Endothelial cell of umbilical vein (primary cell): Measurements from ENCODE around the gene ACAT2. TPM values are rescaled to one million over a fixed set of nuclear protein-coding genes. Genes with fewer than 3 reads are reported as not detected.

Source experiments
- BruUV-seq: library from RNA; stranded (reverse); fragments of 400-500 nt; replicated peaks from 2 replicates; lab custom pipeline; 2021; lab: Mats Ljungman, UMichigan
- CTCF ChIA-PET: fragments of 300-600, 350-600 bp; sonication (Branson Sonifier 250); formaldehyde crosslinking; loops from one replicate; lab custom pipeline; 2021; ENCODE audit warnings: antibody characterized with exemption, inconsistent platforms; lab: Charles Lee
- POLR2A ChIA-PET: fragments of 300-600, 350-600 bp; sonication (Branson Sonifier 250); formaldehyde crosslinking; loops from one replicate; lab custom pipeline; 2021; ENCODE audit warnings: antibody characterized with exemption, inconsistent platforms; lab: Charles Lee
- DNase-seq: peaks from one replicate; pipeline ENCODE4 v3.0.0-alpha.2; 2011; ENCODE audit warnings: low read depth, low spot score
- FAIRE-seq: peaks from 2 replicates; lab custom pipeline; 2011; peaks lifted over from hg19 to GRCh38; lab: Jason Lieb, UNC
- H2AFZ ChIP-seq: 2 replicates; pipeline ENCODE4 v1.6.0; 2012; ENCODE audit warnings: low read depth, low read length, control low read depth, inconsistent platforms
- H3K27ac ChIP-seq: 2 replicates; pipeline ENCODE4 v1.5.1; 2011; ENCODE audit warnings: low read depth, mild to moderate bottlenecking, control low read depth, low read length, moderate library complexity; ENCODE audit not compliant: insufficient read depth
- H3K27me3 ChIP-seq, 2 experiments: 2 replicates each; pipeline versions ENCODE4 v1.6.0 to v1.6.1; 2011; ENCODE audit warnings: low read length in 2 of 2, mixed read lengths in 1 of 2; ENCODE audit not compliant: control insufficient read depth in 2 of 2, insufficient read depth in 2 of 2
- H3K36me3 ChIP-seq, 2 experiments: 2 replicates in 1 of 2; 3 replicates in 1 of 2; pipeline ENCODE4 v1.5.1; 2011; ENCODE audit warnings: low read length in 2 of 2, mild to moderate bottlenecking in 1 of 2, moderate library complexity in 1 of 2; ENCODE audit not compliant: control insufficient read depth in 2 of 2, insufficient read depth in 2 of 2; ENCODE audit errors: extremely low read depth in 1 of 2
- H3K4me1 ChIP-seq: 3 replicates; pipeline ENCODE4 v1.5.1; 2011; ENCODE audit warnings: mild to moderate bottlenecking, low read length; ENCODE audit not compliant: control insufficient read depth, insufficient read depth; ENCODE audit errors: extremely low read depth
- H3K4me2 ChIP-seq: 2 replicates; pipeline ENCODE4 v1.6.1; 2011; ENCODE audit warnings: low read length, control low read depth, mixed read lengths; ENCODE audit not compliant: insufficient read depth
- H3K4me3 ChIP-seq, 3 experiments: fragments of 200-600 bp in 1 of 3; sonication (generic), shearing (Covaris generic) in 1 of 3; replicated peaks in 1 of 3; 2 replicates each; pipeline ENCODE4 v1.5.1; 2011 to 2016; ENCODE audit warnings: control low read depth in 3 of 3, low read length in 3 of 3, mild to moderate bottlenecking in 2 of 3, inconsistent platforms in 1 of 3, low read depth in 1 of 3, moderate library complexity in 1 of 3; ENCODE audit not compliant: insufficient read depth in 1 of 3
- H3K79me2 ChIP-seq: 2 replicates; pipeline ENCODE4 v1.6.0; 2012; ENCODE audit warnings: low read length, inconsistent platforms; ENCODE audit not compliant: control insufficient read depth, insufficient read depth
- H3K9ac ChIP-seq: replicated peaks from 2 replicates; pipeline ENCODE3; 2011; ENCODE audit warnings: low read length, control low read depth; ENCODE audit not compliant: insufficient read depth; ENCODE audit errors: extremely low read depth
- H3K9me1 ChIP-seq: replicated peaks from 3 replicates; pipeline ENCODE4 v1.6.0; 2011; ENCODE audit warnings: mild to moderate bottlenecking, low read length; ENCODE audit not compliant: control insufficient read depth, insufficient read depth; ENCODE audit errors: extremely low read depth
- H3K9me3 ChIP-seq: replicated peaks from 2 replicates; pipeline ENCODE4 v1.5.1; 2012; ENCODE audit warnings: low read length, inconsistent platforms; ENCODE audit not compliant: control insufficient read depth, insufficient read depth
- H4K20me1 ChIP-seq: replicated peaks from 2 replicates; pipeline ENCODE3; 2011; ENCODE audit warnings: mild to moderate bottlenecking, low read length; ENCODE audit not compliant: control insufficient read depth, insufficient read depth; ENCODE audit errors: extremely low read depth
- CTCF ChIP-seq, 2 donors: IDR thresholded peaks; 1 replicate in 1 of 2; 2 replicates in 1 of 2; pipeline ENCODE4 v1.5.1; 2011; ENCODE audit warnings: low read length in 2 of 2, mild to moderate bottlenecking in 2 of 2, moderate library complexity in 2 of 2, control low read depth in 1 of 2, inconsistent platforms in 1 of 2, low read depth in 1 of 2; ENCODE audit not compliant: insufficient read depth in 1 of 2; ENCODE audit errors: extremely low read depth in 1 of 2
- EZH2 ChIP-seq: IDR thresholded peaks from 2 replicates; pipeline ENCODE4 v1.6.1; 2012; ENCODE audit warnings: borderline replicate concordance, low read depth, mild to moderate bottlenecking, moderate library complexity, low read length, inconsistent platforms; ENCODE audit not compliant: severe bottlenecking
- FOS ChIP-seq: IDR thresholded peaks from 2 replicates; pipeline ENCODE4 v1.6.1; 2011; ENCODE audit warnings: mild to moderate bottlenecking, low read length, moderate library complexity, borderline replicate concordance; ENCODE audit not compliant: insufficient read depth
- GATA2 ChIP-seq: IDR thresholded peaks from 2 replicates; pipeline ENCODE4 v1.7.0; 2011; ENCODE audit warnings: low read depth, mild to moderate bottlenecking, moderate library complexity, mixed read lengths, low read length; ENCODE audit not compliant: insufficient read length, insufficient read depth
- JUN ChIP-seq: IDR thresholded peaks from 2 replicates; pipeline ENCODE4 v1.6.1; 2011; ENCODE audit warnings: borderline replicate concordance, low read depth; ENCODE audit not compliant: insufficient read length, insufficient read depth
- MAX ChIP-seq: IDR thresholded peaks from 2 replicates; pipeline ENCODE4 v1.6.1; 2011; ENCODE audit not compliant: insufficient read depth, insufficient read length
- MYC ChIP-seq: IDR thresholded peaks from one replicate; pipeline ENCODE4 v1.6.1; 2011; ENCODE audit warnings: mild to moderate bottlenecking, low read depth, low read length
- POLR2A ChIP-seq: IDR thresholded peaks from 2 replicates; pipeline ENCODE4 v1.6.1; 2012; ENCODE audit warnings: low read depth, mild to moderate bottlenecking, control low read depth, low read length
- POLR2AphosphoS5 ChIP-seq: IDR thresholded peaks from 2 replicates; pipeline ENCODE4 v1.6.1; 2012; ENCODE audit warnings: low read depth, mild to moderate bottlenecking, control low read depth, low read length, moderate library complexity; ENCODE audit not compliant: insufficient read depth
- dilution Hi-C: fragments of 300-500 bp; cut with MboI; formaldehyde crosslinking; loops from one replicate; pipeline ENCODE4 v1.15.0; 2019; ENCODE audit warnings: low sequenced_read_pairs; ENCODE audit not compliant: extremely low pct_ligation_motif_present
- intact Hi-C: fragments of 100-400 bp; cut with micrococcal nuclease; formaldehyde crosslinking; loops from one replicate; pipeline ENCODE4 v1.10.0; 2022
- polyA plus RNA-seq, 4 experiments: library from polyadenylated mRNA; depleted of rRNA in 3 of 4; stranded (reverse) in 3 of 4; unstranded in 1 of 4; fragments of >200 nt; gene quantifications; 2 replicates each; pipeline versions ENCODE4 v1.2.1 to v1.2.3, GENCODE V29; 2011 to 2012; ENCODE audit warnings: missing spikeins in 1 of 4
- total RNA-seq: library from RNA; stranded (reverse); gene quantifications from 2 replicates; pipeline ENCODE4 v1.2.3, GENCODE V29; 2021

ACAT2 gene
- total and polyA plus RNA-seq, 2 donors (not counting 3 experiments of a cell fraction or from before 2014, with no cell fraction given), result 44.6 to 114 TPM

- CTCF ChIA-PET, result no interaction called here
- no peaks in the 10 kb centered on the region for H3K9me3 ChIP-seq
- intact Hi-C loops, result no loop called here
These were observed 19.7 kb upstream of the ACAT2 start for GRCh38 chr6:159742165-159742564.

More at GRCh38 chr6:159742165-159742564, 19.7 kb upstream of the ACAT2 start:
- H3K27me3 ChIP-seq, result no peaks in the 10 kb centered on the region
- no peak overlapping the region for H2AFZ ChIP-seq
- no peak overlapping the region for H3K9ac ChIP-seq
- H3K4me3 ChIP-seq, result no peak overlapping the region
- no peaks in the 10 kb centered on the region for H3K9me1 ChIP-seq
- no peaks in the 10 kb centered on the region for H3K4me1 ChIP-seq
- no peak overlapping the region for H3K4me2 ChIP-seq
- FAIRE-seq, result no peak
- POLR2A ChIA-PET, result no interaction called here
- dilution Hi-C loops, result no loop called here
- TF ChIP-seq POLR2AphosphoS5 (no peak), MAX (no peak), EZH2 (no peak), POLR2A (no peak), MYC (no peak), FOS (no peak), GATA2 (no peak), CTCF (IDR thresholded peaks at IDR 0.05; ENCODE audit: extremely low read depth in 1 of 2, insufficient read depth in 1 of 2, low read depth in 1 of 2, low read length in 2 of 2) (no peak), JUN (no peak)
- H4K20me1 ChIP-seq, result no peaks in the 10 kb centered on the region
- no peak for DNase-seq
- H3K27ac ChIP-seq, result no peak overlapping the region
- H3K79me2 ChIP-seq, result peaks cover 69% of the 10 kb centered on the region
- no TSS peak for BruUV-seq
- peaks cover 18 to 54% of the 10 kb centered on the region in 2 experiments for H3K36me3 ChIP-seq
